Measurements from ENCODE around the gene PMPCA. TPM values are rescaled to one million over a fixed set of nuclear protein-coding genes. Genes with fewer than 3 reads are reported as not detected.

Gene PMPCA
- total RNA-seq, 2 donors from 2014 or later = 82.7 to 85.4 TPM

- DNase-seq = no peak
- no peaks in the 10 kb centered on the region for H3K4me1 Mint-ChIP-seq
- H3K27me3 Mint-ChIP-seq (ENCODE audit: insufficient read depth) = no peaks in the 10 kb centered on the region
- H3K36me3 Mint-ChIP-seq (ENCODE audit: low read depth) = peaks cover 54% of the 10 kb centered on the region
- WGBS, 2 experiments (ENCODE audit: insufficient coverage in 1 of 2, insufficient read length in 1 of 2) = 93 to 94% methylated on average over 43 to 48 of the region's 48 CpGs
- Histone ChIP-seq H3K27me3 (ENCODE audit: control insufficient read depth, insufficient read depth, low read length, poor library complexity, severe bottlenecking) (no peaks in the 10 kb centered on the region), H3K4me1 (ENCODE audit: control insufficient read depth, insufficient read depth, low read length) (no peaks in the 10 kb centered on the region), H3K36me3 (ENCODE audit: control insufficient read depth, insufficient read depth, low read length) (peaks cover 83% of the 10 kb centered on the region), H3K9ac (ENCODE audit: extremely low read depth, low read length, poor library complexity, severe bottlenecking) (no peak overlapping the region), H3K27ac (ENCODE audit: low read depth, low read length) (no peak overlapping the region), H3K9me3 (ENCODE audit: control insufficient read depth, low read length) (no peaks in the 10 kb centered on the region), H3K4me3 (ENCODE audit: low read length) (no peak overlapping the region)
- no peak overlapping the region for H3K4me3 Mint-ChIP-seq
- TF ChIP-seq, protein P1, sequence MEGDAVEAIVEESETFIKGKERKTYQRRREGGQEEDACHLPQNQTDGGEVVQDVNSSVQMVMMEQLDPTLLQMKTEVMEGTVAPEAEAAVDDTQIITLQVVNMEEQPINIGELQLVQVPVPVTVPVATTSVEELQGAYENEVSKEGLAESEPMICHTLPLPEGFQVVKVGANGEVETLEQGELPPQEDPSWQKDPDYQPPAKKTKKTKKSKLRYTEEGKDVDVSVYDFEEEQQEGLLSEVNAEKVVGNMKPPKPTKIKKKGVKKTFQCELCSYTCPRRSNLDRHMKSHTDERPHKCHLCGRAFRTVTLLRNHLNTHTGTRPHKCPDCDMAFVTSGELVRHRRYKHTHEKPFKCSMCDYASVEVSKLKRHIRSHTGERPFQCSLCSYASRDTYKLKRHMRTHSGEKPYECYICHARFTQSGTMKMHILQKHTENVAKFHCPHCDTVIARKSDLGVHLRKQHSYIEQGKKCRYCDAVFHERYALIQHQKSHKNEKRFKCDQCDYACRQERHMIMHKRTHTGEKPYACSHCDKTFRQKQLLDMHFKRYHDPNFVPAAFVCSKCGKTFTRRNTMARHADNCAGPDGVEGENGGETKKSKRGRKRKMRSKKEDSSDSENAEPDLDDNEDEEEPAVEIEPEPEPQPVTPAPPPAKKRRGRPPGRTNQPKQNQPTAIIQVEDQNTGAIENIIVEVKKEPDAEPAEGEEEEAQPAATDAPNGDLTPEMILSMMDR (conservative IDR thresholded peaks at IDR 0.05) = no peak
- H3K9me3 Mint-ChIP-seq = no peaks in the 10 kb centered on the region
- no peak overlapping the region for H3K27ac Mint-ChIP-seq
Measured at GRCh38 chr9:136418182-136419091, 8.0 kb downstream of the PMPCA start.

DNA sequence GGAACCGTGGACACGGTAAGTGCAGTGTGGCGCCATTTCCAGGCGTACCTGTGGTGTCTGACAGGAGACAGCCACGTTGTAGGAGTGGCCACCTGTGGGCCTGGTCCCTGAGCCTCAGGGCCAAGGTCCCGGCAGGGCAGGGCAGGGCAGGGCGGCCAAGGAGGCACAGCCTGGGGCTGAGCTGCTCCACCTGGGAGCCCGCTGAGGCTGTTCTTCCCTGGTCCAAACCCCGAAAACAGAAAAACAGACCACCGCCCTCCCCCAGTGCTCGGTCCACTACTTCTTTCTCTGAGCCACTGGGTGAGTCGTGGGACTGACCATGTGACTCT is 8.6 kb downstream of the PMPCA start:
- H3K4me3 ChIP-seq (ENCODE audit: low read length) = no peak overlapping the region
- TF ChIP-seq, protein P1 (conservative IDR thresholded peaks at IDR 0.05) = no peak
- H3K9ac ChIP-seq (ENCODE audit: extremely low read depth, low read length, poor library complexity, severe bottlenecking) = no peak overlapping the region
- H3K4me1 ChIP-seq (ENCODE audit: control insufficient read depth, insufficient read depth, low read length) = no peaks in the 10 kb centered on the region
- Mint-ChIP-seq H3K4me3 (no peak overlapping the region), H3K36me3 (ENCODE audit: low read depth) (peaks cover 55% of the 10 kb centered on the region), H3K27ac (no peak overlapping the region), H3K9me3 (no peaks in the 10 kb centered on the region), H3K4me1 (no peaks in the 10 kb centered on the region), H3K27me3 (ENCODE audit: insufficient read depth) (no peaks in the 10 kb centered on the region)
- 94 to 97% methylated on average over 10 to 12 of the region's 12 CpGs for WGBS, 2 experiments (ENCODE audit: insufficient coverage in 1 of 2, insufficient read length in 1 of 2)
- H3K27ac ChIP-seq (ENCODE audit: low read depth, low read length) = no peak overlapping the region
- peaks cover 81% of the 10 kb centered on the region for H3K36me3 ChIP-seq (ENCODE audit: control insufficient read depth, insufficient read depth, low read length)
- no peaks in the 10 kb centered on the region for H3K9me3 ChIP-seq (ENCODE audit: control insufficient read depth, low read length)
- no peak for DNase-seq
- no peaks in the 10 kb centered on the region for H3K27me3 ChIP-seq (ENCODE audit: control insufficient read depth, insufficient read depth, low read length, poor library complexity, severe bottlenecking)

GRCh38 chr9:136421791-136422190 is 11.3 kb downstream of the PMPCA start:
- TF ChIP-seq, protein P1 (conservative IDR thresholded peaks at IDR 0.05) = no peak
- H3K36me3 Mint-ChIP-seq (ENCODE audit: low read depth) = peaks cover 56% of the 10 kb centered on the region
- no peaks in the 10 kb centered on the region for H3K4me1 Mint-ChIP-seq
- no peaks in the 10 kb centered on the region for H3K27me3 Mint-ChIP-seq (ENCODE audit: insufficient read depth)
- Histone ChIP-seq H3K36me3 (ENCODE audit: control insufficient read depth, insufficient read depth, low read length) (peaks cover 57% of the 10 kb centered on the region), H3K9ac (ENCODE audit: extremely low read depth, low read length, poor library complexity, severe bottlenecking) (no peak overlapping the region), H3K9me3 (ENCODE audit: control insufficient read depth, low read length) (no peaks in the 10 kb centered on the region), H3K27me3 (ENCODE audit: control insufficient read depth, insufficient read depth, low read length, poor library complexity, severe bottlenecking) (no peaks in the 10 kb centered on the region), H3K27ac (ENCODE audit: low read depth, low read length) (no peak overlapping the region), H3K4me1 (ENCODE audit: control insufficient read depth, insufficient read depth, low read length) (no peaks in the 10 kb centered on the region), H3K4me3 (ENCODE audit: low read length) (no peak overlapping the region)
- H3K27ac Mint-ChIP-seq = no peak overlapping the region
- no peaks in the 10 kb centered on the region for H3K9me3 Mint-ChIP-seq
- WGBS, 2 experiments (ENCODE audit: insufficient coverage in 1 of 2, insufficient read length in 1 of 2) = 91 to 92% methylated on average over 20 to 21 of the region's 21 CpGs
- no peak for DNase-seq
- no peak overlapping the region for H3K4me3 Mint-ChIP-seq
